HepG2 (cell line): ENCODE measurements around the gene RASSF9. TPM values are rescaled to one million over a fixed set of nuclear protein-coding genes. Genes with fewer than 3 reads are reported as not detected.
A peak's percentile ranks its signal among the peaks of the same experiment; 100 is the strongest.

ENCODE experiments used
- ATAC-seq: fragments of 200-7000 bp; cut with Tn5 transposase; 3 replicates; pipeline ENCODE4 v1.9.1; 2020; ENCODE audit warnings: mild to moderate bottlenecking, moderate library complexity
- BruUV-seq: library from RNA; stranded (reverse); fragments of 400-500 nt; replicated peaks from 2 replicates; lab custom pipeline; 2021; lab: Mats Ljungman, UMichigan
- CTCF ChIA-PET: fragments of 300-600 bp; formaldehyde crosslinking; extraction: SDS; loops from one replicate; lab custom pipeline; 2021; ENCODE audit warnings: low total read pairs, inconsistent platforms, low intra/inter-chr PET ratio; lab: Yijun Ruan, JAX
- POLR2A ChIA-PET: fragments of 350-600 bp; sonication (Branson Sonifier 250); formaldehyde crosslinking; loops from one replicate; lab custom pipeline; 2020; ENCODE audit warnings: antibody characterized with exemption, inconsistent platforms; lab: Yijun Ruan, JAX
- DNase-seq: peaks from one replicate; pipeline ENCODE4 v3.0.0-alpha.2; 2015; ENCODE audit warnings: low spot score
- FAIRE-seq: peaks from 3 replicates; lab custom pipeline; 2011; peaks lifted over from hg19 to GRCh38; lab: Jason Lieb, UNC
- H2AFZ ChIP-seq: one replicate; pipeline ENCODE4 v1.6.1; 2011; ENCODE audit warnings: low read length, inconsistent platforms
- H3K27ac ChIP-seq: fragments of 300-600 bp; 3 replicates; pipeline ENCODE4 v1.8.0; 2011; ENCODE audit warnings: mixed run types, mild to moderate bottlenecking, mixed read lengths, low read length, inconsistent platforms; ENCODE audit not compliant: insufficient read depth; ENCODE audit errors: extremely low read length
- H3K27me3 ChIP-seq, 2 experiments: fragments of 200-600 bp in 1 of 2; 2 replicates in 1 of 2; 3 replicates in 1 of 2; pipeline versions ENCODE4 v1.6.0 to v1.8.0; 2011; ENCODE audit warnings: low read length in 2 of 2, mild to moderate bottlenecking in 2 of 2, moderate library complexity in 2 of 2, inconsistent platforms in 1 of 2; ENCODE audit not compliant: insufficient read depth in 2 of 2, control insufficient read depth in 1 of 2
- H3K36me3 ChIP-seq, 2 experiments: fragments of 200-600 bp in 1 of 2; replicated peaks in 1 of 2; 2 replicates in 1 of 2; 3 replicates in 1 of 2; pipeline versions ENCODE4 v1.5.1 to v1.8.0; 2011; ENCODE audit warnings: low read length in 2 of 2, inconsistent platforms in 1 of 2; ENCODE audit not compliant: insufficient read depth in 2 of 2, control insufficient read depth in 1 of 2
- H3K4me1 ChIP-seq: 2 replicates; pipeline ENCODE4 v1.5.1; 2012; ENCODE audit warnings: low read length, inconsistent platforms; ENCODE audit not compliant: insufficient read depth
- H3K4me2 ChIP-seq: 2 replicates; pipeline ENCODE4 v1.6.0; 2011; ENCODE audit warnings: low read depth, low read length, inconsistent platforms
- H3K4me3 ChIP-seq, 3 experiments: fragments of 200-600 bp in 1 of 3; sonication (generic), shearing (Covaris generic) in 1 of 3; replicated peaks in 1 of 3; 2 replicates each; pipeline ENCODE4 v1.5.1; 2011 to 2016; ENCODE audit warnings: low read length in 3 of 3, inconsistent platforms in 2 of 3, low read depth in 2 of 3, mild to moderate bottlenecking in 2 of 3, control low read depth in 1 of 3, mixed read lengths in 1 of 3; ENCODE audit not compliant: insufficient read depth in 1 of 3
- H3K79me2 ChIP-seq: one replicate; pipeline ENCODE4 v1.6.1; 2011; ENCODE audit warnings: low read length, inconsistent platforms; ENCODE audit not compliant: insufficient read depth
- H3K9ac ChIP-seq: 2 replicates; pipeline ENCODE4 v1.6.0; 2011; ENCODE audit warnings: mild to moderate bottlenecking, low read depth, low read length, inconsistent platforms; ENCODE audit not compliant: insufficient read depth
- H3K9me3 ChIP-seq: 2 replicates; pipeline ENCODE4 v1.5.1; 2012; ENCODE audit warnings: mild to moderate bottlenecking, low read length
- H4K20me1 ChIP-seq: 2 replicates; pipeline ENCODE4 v1.6.0; 2011; ENCODE audit warnings: inconsistent platforms, mild to moderate bottlenecking, low read length, moderate library complexity; ENCODE audit not compliant: insufficient read depth
- DNMT1 ChIP-seq: sonication (generic); formaldehyde crosslinking; IDR thresholded peaks from 2 replicates; pipeline ENCODE4 v1.5.1; 2020; ENCODE audit warnings: mild to moderate bottlenecking, missing genetic modification reagents
- FOXA3 ChIP-seq: IDR thresholded peaks from 2 replicates; pipeline ENCODE4 v1.6.1; 2016; ENCODE audit warnings: missing genetic modification reagents, missing compliant biosample characterization
- PRMT3 ChIP-seq: sonication (generic); formaldehyde crosslinking; IDR thresholded peaks from 2 replicates; pipeline ENCODE4 v1.8.1; 2022; ENCODE audit warnings: low read depth, mild to moderate bottlenecking, moderate library complexity, missing genetic modification reagents, borderline replicate concordance
- RARA ChIP-seq: IDR thresholded peaks from 2 replicates; pipeline ENCODE4 v1.6.1; 2016; ENCODE audit warnings: missing genetic modification reagents, missing compliant biosample characterization
- RFX3 ChIP-seq: IDR thresholded peaks from 2 replicates; pipeline ENCODE4 v1.6.1; 2016; ENCODE audit warnings: missing biosample characterization, missing genetic modification reagents
- TCF7L2 ChIP-seq: IDR thresholded peaks from 2 replicates; pipeline ENCODE4 v1.6.1; 2011; ENCODE audit warnings: mild to moderate bottlenecking, low read depth, low read length, moderate library complexity
- ZMYM2 ChIP-seq: sonication (generic); formaldehyde crosslinking; IDR thresholded peaks from 2 replicates; pipeline ENCODE4 v1.8.0; 2022; ENCODE audit warnings: mild to moderate bottlenecking, missing genetic modification reagents
- ZNF136 ChIP-seq: sonication (generic); formaldehyde crosslinking; IDR thresholded peaks from 2 replicates; pipeline ENCODE4 v1.8.1; 2022; ENCODE audit warnings: low read depth, mild to moderate bottlenecking, moderate library complexity, missing genetic modification reagents
- ZNF264 ChIP-seq: sonication (generic); formaldehyde crosslinking; IDR thresholded peaks from 2 replicates; pipeline ENCODE4 v1.4.0; 2020; ENCODE audit warnings: missing genetic modification reagents
- ZNF550 ChIP-seq: sonication (generic); formaldehyde crosslinking; IDR thresholded peaks from 2 replicates; pipeline ENCODE4 v1.4.0; 2020; ENCODE audit warnings: mild to moderate bottlenecking, missing genetic modification reagents, borderline replicate concordance
- ZNF761 ChIP-seq: sonication (generic); formaldehyde crosslinking; conservative IDR thresholded peaks from 2 replicates; pipeline ENCODE4 v1.4.0; 2020; ENCODE audit warnings: mild to moderate bottlenecking, missing genetic modification reagents
- WGBS: methylation state at CpG from one replicate; pipeline ENCODE4 v1.1.6; 2017; ENCODE audit warnings: low lambda C conversion rate; 5-methylcytosine and 5-hydroxymethylcytosine counted together
- in situ Hi-C: cut with HindIII; loops from 2 replicates; pipeline ENCODE4 v1.10.0; 2017; ENCODE audit warnings: low pct_unique_long_range_greater_than_20kb; ENCODE audit not compliant: extremely low pct_ligation_motif_present
- intact Hi-C: fragments of 100-400 bp; cut with micrococcal nuclease; formaldehyde crosslinking; loops from one replicate; pipeline ENCODE4 v1.10.0; 2022; ENCODE audit not compliant: unreplicated experiment
- polyA plus RNA-seq, 8 experiments: library from polyadenylated mRNA; depleted of rRNA in 3 of 8; stranded (reverse) in 7 of 8; unstranded in 1 of 8; fragments of >200 nt; fragmentation: Illumina TruSeq in 4 of 8; extraction: Trizol in 4 of 8; gene quantifications; 2 replicates each; pipeline versions ENCODE4 v1.2.1 to v1.2.3, GENCODE V29; 2011 to 2016; ENCODE audit warnings: low read depth in 4 of 8, missing spikeins in 1 of 8, mixed read lengths in 1 of 8; ENCODE audit not compliant: insufficient read depth in 1 of 8
- total RNA-seq, 5 experiments: library from RNA; depleted of rRNA; stranded (reverse); fragments of >200 nt; fragmentation: Illumina TruSeq; extraction: Trizol; gene quantifications; 2 replicates each; pipeline ENCODE4 v1.2.3, GENCODE V29; 2016; ENCODE audit warnings: low read depth in 1 of 5
- TF ChIP-seq, protein P1 (sequence below): sonication (generic); formaldehyde crosslinking; IDR thresholded peaks from 2 replicates; pipeline ENCODE4 v1.5.1; 2020; ENCODE audit warnings: mild to moderate bottlenecking, missing genetic modification reagents, moderate library complexity
- TF ChIP-seq, protein P2 (sequence below): sonication (generic); formaldehyde crosslinking; IDR thresholded peaks from 2 replicates; pipeline ENCODE4 v1.5.0; 2020; ENCODE audit warnings: mild to moderate bottlenecking, missing genetic modification reagents
- TF ChIP-seq, protein P3 (sequence below): sonication (generic); formaldehyde crosslinking; IDR thresholded peaks from 2 replicates; pipeline ENCODE4 v1.8.1; 2023; ENCODE audit warnings: missing genetic modification reagents, mild to moderate bottlenecking, borderline replicate concordance
- TF ChIP-seq, protein P4 (sequence below): sonication (generic); formaldehyde crosslinking; IDR thresholded peaks from 2 replicates; pipeline ENCODE4 v1.8.0; 2022; ENCODE audit warnings: missing genetic modification reagents, low read depth, mild to moderate bottlenecking, borderline replicate concordance

Gene RASSF9
- total and polyA plus RNA-seq, 2 of the 13 experiments (the other 11 are each of a cell fraction or from before 2014, with no cell fraction given): not detected

DNA sequence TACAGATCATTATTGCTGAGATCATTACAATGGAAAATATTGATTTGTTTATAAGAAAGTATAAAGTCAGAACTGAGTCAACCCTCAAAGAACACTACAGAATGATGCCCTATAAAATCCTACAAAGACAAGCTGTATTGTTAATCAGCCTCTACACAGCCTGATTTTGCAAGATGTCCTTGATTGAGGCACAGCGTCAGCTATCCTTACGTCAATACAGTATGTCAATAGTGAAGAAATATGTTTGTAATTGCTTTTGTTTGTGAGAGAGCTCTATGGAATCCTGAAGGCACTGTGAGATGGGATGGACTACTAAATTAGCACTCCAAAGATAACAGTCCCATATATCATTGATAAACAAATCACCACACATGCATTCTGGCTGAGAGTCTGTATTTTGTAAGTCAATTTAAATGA lies 70.7 kb downstream of the RASSF9 start:
- FAIRE-seq (no peak), DNase-seq (peak; percentile 7), ATAC-seq (no peak)
- WGBS: 4% methylated on average over 2 of the region's 2 CpGs
- H3K27ac ChIP-seq: no peak overlapping the region
- H2AFZ ChIP-seq: no peak overlapping the region
- CTCF ChIA-PET: no interaction called here
- POLR2A ChIA-PET: no interaction called here
- H3K4me1 ChIP-seq: no peaks in the 10 kb centered on the region
- intact Hi-C loops (no loop called here), in situ Hi-C loops (no loop called here)
- no peak overlapping the region for H3K9ac ChIP-seq
- TF ChIP-seq FOXA3: 0 out of 2 replicates have a peak, but pooled peaks have one; percentile 15
- no peak for TF ChIP-seq ZMYM2
- no peaks in the 10 kb centered on the region for H3K9me3 ChIP-seq
- no peaks in the 10 kb centered on the region; a peak in 1 of 5 replicates for H3K27me3 ChIP-seq
- no peak overlapping the region for H3K4me3 ChIP-seq
- H4K20me1 ChIP-seq: no peaks in the 10 kb centered on the region
- no TSS peak for BruUV-seq
- no peak overlapping the region for H3K4me2 ChIP-seq
- no peaks in the 10 kb centered on the region for H3K36me3 ChIP-seq
- no peaks in the 10 kb centered on the region for H3K79me2 ChIP-seq

DNA sequence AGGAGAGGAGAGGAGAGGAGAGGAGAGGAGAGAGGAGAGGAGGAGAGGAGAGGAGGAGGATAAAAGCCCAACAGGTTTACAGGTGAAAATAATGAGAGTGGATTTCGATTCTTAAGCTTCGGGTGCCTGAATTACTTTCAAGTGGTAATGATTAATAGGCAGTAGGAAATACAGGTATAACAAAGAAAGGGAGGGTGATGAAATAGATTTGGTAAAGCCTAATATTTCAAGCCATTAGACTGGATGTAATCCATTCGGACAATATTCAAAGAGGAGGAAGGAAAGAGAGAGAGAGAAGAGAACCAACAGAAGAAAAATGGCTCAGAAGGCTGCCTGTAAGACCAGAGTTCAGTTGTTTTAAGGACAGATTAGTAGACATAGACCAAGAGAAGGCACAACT lies 76.6 kb downstream of the RASSF9 start:
- POLR2A ChIA-PET: no interaction called here
- BruUV-seq: no TSS peak
- no peaks in the 10 kb centered on the region for H3K79me2 ChIP-seq
- DNase-seq: no peak
- H3K4me3 ChIP-seq: no peak overlapping the region
- H3K4me2 ChIP-seq: no peak overlapping the region
- TF ChIP-seq ZNF761 (CRISPR knock-in tag): no peak
- no peak for TF ChIP-seq ZNF264 (CRISPR knock-in tag)
- no peak for TF ChIP-seq TCF7L2
- TF ChIP-seq, protein P1, sequence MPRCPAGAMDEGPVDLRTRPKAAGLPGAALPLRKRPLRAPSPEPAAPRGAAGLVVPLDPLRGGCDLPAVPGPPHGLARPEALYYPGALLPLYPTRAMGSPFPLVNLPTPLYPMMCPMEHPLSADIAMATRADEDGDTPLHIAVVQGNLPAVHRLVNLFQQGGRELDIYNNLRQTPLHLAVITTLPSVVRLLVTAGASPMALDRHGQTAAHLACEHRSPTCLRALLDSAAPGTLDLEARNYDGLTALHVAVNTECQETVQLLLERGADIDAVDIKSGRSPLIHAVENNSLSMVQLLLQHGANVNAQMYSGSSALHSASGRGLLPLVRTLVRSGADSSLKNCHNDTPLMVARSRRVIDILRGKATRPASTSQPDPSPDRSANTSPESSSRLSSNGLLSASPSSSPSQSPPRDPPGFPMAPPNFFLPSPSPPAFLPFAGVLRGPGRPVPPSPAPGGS: no peak
- TF ChIP-seq ZNF136 (CRISPR knock-in tag): no peak
- TF ChIP-seq, protein P2, sequence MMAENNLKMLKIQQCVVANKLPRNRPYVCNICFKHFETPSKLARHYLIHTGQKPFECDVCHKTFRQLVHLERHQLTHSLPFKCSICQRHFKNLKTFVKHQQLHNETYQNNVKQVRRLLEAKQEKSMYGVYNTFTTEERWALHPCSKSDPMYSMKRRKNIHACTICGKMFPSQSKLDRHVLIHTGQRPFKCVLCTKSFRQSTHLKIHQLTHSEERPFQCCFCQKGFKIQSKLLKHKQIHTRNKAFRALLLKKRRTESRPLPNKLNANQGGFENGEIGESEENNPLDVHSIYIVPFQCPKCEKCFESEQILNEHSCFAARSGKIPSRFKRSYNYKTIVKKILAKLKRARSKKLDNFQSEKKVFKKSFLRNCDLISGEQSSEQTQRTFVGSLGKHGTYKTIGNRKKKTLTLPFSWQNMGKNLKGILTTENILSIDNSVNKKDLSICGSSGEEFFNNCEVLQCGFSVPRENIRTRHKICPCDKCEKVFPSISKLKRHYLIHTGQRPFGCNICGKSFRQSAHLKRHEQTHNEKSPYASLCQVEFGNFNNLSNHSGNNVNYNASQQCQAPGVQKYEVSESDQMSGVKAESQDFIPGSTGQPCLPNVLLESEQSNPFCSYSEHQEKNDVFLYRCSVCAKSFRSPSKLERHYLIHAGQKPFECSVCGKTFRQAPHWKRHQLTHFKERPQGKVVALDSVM (CRISPR knock-in tag): no peak
- TF ChIP-seq ZNF550 (CRISPR knock-in tag): no peak
- TF ChIP-seq, protein P3, sequence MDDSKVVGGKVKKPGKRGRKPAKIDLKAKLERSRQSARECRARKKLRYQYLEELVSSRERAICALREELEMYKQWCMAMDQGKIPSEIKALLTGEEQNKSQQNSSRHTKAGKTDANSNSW (CRISPR knock-in tag): no peak
- no peak for TF ChIP-seq RFX3 (CRISPR knock-in tag)
- TF ChIP-seq RARA (CRISPR knock-in tag): no peak
- TF ChIP-seq PRMT3 (CRISPR knock-in tag): no peak
- TF ChIP-seq, protein P4, sequence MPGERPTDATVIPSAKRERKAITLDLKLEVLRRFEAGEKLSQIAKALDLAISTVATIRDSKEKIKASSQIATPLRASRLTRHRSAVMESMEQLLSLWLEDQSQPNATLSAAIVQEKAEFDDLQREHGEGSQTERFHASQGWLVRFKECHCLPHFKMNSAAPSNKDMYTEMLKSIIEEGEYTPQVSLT: no peak
- no peak for TF ChIP-seq DNMT1
- TF ChIP-seq, all 625 proteins: peak for 0
- Histone ChIP-seq H3K9ac (no peak overlapping the region), H3K9me3 (peaks cover 13% of the 10 kb centered on the region), H4K20me1 (no peaks in the 10 kb centered on the region), H3K27ac (no peak overlapping the region), H3K27me3 (no peaks in the 10 kb centered on the region; a peak in 1 of 5 replicates), H3K4me1 (no peaks in the 10 kb centered on the region), H2AFZ (no peak overlapping the region), H3K36me3 (no peaks in the 10 kb centered on the region)
- CTCF ChIA-PET: no interaction called here
- 0% methylated on average over 3 of the region's 3 CpGs for WGBS
- intact Hi-C loops (no loop called here), in situ Hi-C loops (no loop called here)
- ATAC-seq: no peak
- no peak for FAIRE-seq
